GM19395 (cell line): Measurements from ENCODE around the gene PRKAG2.
"Not testable (repeated sequence)": the region's sequence is repeated elsewhere in the genome, so short reads cannot be mapped to it uniquely, and the experiment has no call there.

Source experiments
- ATAC-seq: cut with Tn5 transposase; IDR thresholded peaks from one replicate; pipeline ENCODE4 v1.9.1; 2021; ENCODE audit warnings: mild to moderate bottlenecking, moderate library complexity; ENCODE audit not compliant: unreplicated experiment

PRKAG2 gene

GRCh38 chr7:151755131-151755801 lies 121.6 kb downstream of the PRKAG2 start:
- ATAC-seq = no peak

GRCh38 chr7:151754688-151755130 lies 122.2 kb downstream of the PRKAG2 start:
- ATAC-seq = no peak

DNA sequence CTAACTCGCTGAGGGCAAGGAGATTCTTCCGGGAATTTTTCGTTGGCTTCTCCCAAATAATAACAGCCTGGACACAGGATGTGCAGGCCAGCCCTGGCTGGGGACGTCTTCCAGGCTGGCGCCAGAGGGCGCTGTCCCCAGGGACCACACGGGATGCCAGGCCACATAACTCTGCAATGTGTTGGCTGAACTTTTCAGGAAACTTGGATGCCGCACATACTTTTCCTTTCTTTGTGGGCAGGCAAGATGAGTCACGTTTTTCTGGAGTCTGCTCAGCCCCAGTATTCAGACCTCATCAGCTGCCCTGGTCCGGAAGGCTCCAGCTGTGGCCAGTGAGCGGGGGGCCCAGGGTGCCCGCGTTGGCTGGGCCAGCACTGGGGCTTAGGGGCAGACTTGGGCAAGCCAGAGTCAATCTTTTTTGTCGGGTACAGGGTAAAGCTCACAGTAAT lies 122.7 kb downstream of the PRKAG2 start:
- ATAC-seq = no peak

DNA sequence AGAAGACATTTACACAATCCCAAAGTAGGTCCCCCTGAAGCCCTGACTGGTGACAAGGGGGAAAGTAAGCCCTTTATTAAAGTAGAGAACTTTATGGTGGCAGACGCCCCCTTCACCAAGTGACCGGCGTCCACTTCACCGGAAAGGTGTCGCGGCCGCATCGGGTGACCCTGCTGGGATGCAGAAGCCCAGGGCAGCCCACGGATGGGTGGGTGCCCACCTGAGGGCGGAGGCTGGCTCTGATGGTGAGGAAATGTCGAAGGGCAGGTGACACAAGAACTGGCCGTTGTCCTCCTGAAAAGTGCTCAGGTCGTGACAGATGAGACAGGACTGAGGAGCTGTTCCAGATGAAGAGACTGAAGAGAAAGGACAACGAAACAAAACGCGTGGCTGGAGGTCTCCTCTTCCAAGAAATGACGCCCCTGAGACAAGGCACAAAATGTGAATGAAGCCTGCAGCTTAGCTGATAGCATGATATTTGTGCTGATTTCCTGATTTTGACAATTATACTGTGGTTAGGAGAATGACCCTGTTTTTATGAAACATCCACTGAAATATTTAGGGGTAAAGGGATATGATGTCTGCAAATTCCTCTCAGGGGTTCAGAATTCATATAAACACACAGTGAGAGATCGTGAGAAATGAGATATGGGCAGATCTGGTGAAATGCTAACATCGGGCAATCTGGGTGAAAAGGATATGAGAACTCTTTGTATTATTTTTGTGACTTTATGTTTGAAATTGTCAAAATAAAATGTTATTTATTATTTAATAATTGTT lies 123.9 kb downstream of the PRKAG2 start:
- no peak for ATAC-seq

- ATAC-seq = no peak
Measured at GRCh38 chr7:151752037-151752436, 124.9 kb downstream of the PRKAG2 start.

GRCh38 chr7:151748733-151749132 lies 128.2 kb downstream of the PRKAG2 start:
- ATAC-seq = no peak

- not testable (repeated sequence) for ATAC-seq
Measured at GRCh38 chr7:151748021-151748420, 128.9 kb downstream of the PRKAG2 start.

DNA sequence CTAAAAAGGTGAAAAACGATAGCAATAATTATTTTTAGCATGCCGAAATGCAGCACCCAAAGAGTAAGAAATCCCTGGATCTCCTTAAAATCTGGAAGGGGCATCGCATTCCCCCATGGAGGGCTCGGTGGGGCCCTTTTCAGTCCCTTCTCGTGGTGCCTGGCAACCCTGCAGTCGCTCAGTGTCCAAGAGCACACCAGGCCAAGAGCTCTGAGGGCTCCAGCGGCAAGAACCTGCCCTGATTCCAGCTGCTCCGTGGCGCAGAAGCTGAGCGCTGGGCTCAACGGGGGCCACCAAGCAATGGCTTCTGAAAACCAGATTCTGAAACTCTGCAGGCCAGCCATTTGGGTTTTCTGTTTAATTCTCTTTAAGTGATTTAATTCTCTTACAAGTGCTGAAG lies 131.2 kb downstream of the PRKAG2 start:
- ATAC-seq = no peak

- no peak for ATAC-seq
Measured at GRCh38 chr7:151744656-151745638, 132.0 kb downstream of the PRKAG2 start.

GRCh38 chr7:151744051-151744580 lies 132.8 kb downstream of the PRKAG2 start:
- ATAC-seq = no peak

- no peak for ATAC-seq
Measured at GRCh38 chr7:151743481-151743983, 133.4 kb downstream of the PRKAG2 start.

- no peak for ATAC-seq
Measured at GRCh38 chr7:151742713-151743480, 134.0 kb downstream of the PRKAG2 start.

- ATAC-seq = no peak
Measured at GRCh38 chr7:151741585-151741984, 135.3 kb downstream of the PRKAG2 start.

- no peak for ATAC-seq
Measured at GRCh38 chr7:151740081-151740851, 136.6 kb downstream of the PRKAG2 start.

GRCh38 chr7:151738925-151739324 lies 138.0 kb downstream of the PRKAG2 start:
- ATAC-seq = no peak

GRCh38 chr7:151736403-151736909 lies 140.5 kb downstream of the PRKAG2 start:
- no peak for ATAC-seq

- ATAC-seq = no peak
Measured at GRCh38 chr7:151735851-151736402, 141.0 kb downstream of the PRKAG2 start.

GRCh38 chr7:151735186-151735850 lies 141.6 kb downstream of the PRKAG2 start:
- no peak for ATAC-seq
